Cortex of kidney (tissue), 1 donor: ENCODE results near the gene EIF2A.
"Not testable (repeated sequence)": the region's sequence is repeated elsewhere in the genome, so short reads cannot be mapped to it uniquely, and the experiment has no call there.

Experiments
- DNase-seq: peaks from one replicate; lab custom pipeline; 2025; lab: John Stamatoyannopoulos, UW

EIF2A gene

GRCh38 chr3:150543531-150543930, 3.1 kb upstream of the EIF2A start:
- DNase-seq, result no peak

GRCh38 chr3:150544041-150544440, 2.5 kb upstream of the EIF2A start:
- DNase-seq, result no peak

- no peak for DNase-seq
Observed at GRCh38 chr3:150544726-150545125, 1.9 kb upstream of the EIF2A start.

- DNase-seq, result no peak
Observed at GRCh38 chr3:150545419-150546225, 965 bp upstream of the EIF2A start.

GRCh38 chr3:150547045-150547741, 606 bp downstream of the EIF2A start:
- DNase-seq, result no peak

- no peak for DNase-seq
Observed at GRCh38 chr3:150555859-150556436, 9.4 kb downstream of the EIF2A start.

- DNase-seq, result no peak
Observed at GRCh38 chr3:150556792-150557191, 10.2 kb downstream of the EIF2A start.

- DNase-seq, result no peak
Observed at GRCh38 chr3:150557725-150558124, 11.1 kb downstream of the EIF2A start.

GRCh38 chr3:150564243-150564642, 17.7 kb downstream of the EIF2A start:
- DNase-seq, result no peak

GRCh38 chr3:150567328-150567727, 20.7 kb downstream of the EIF2A start:
- DNase-seq, result no peak

- DNase-seq, result no peak
Observed at GRCh38 chr3:150577855-150578254, 31.3 kb downstream of the EIF2A start.

GRCh38 chr3:150581174-150581573, 34.6 kb downstream of the EIF2A start:
- DNase-seq, result no peak

GRCh38 chr3:150582620-150583019, 36.0 kb downstream of the EIF2A start:
- DNase-seq, result no peak

- no peak for DNase-seq
Observed at GRCh38 chr3:150583028-150583427, 36.4 kb downstream of the EIF2A start.

GRCh38 chr3:150588027-150588830, 41.6 kb downstream of the EIF2A start:
- no peak for DNase-seq

GRCh38 chr3:150589759-150590158, 43.2 kb downstream of the EIF2A start:
- DNase-seq, result no peak

- no peak for DNase-seq
Observed at GRCh38 chr3:150594150-150594549, 47.6 kb downstream of the EIF2A start.

- DNase-seq, result no peak
Observed at GRCh38 chr3:150597646-150598045, 51.1 kb downstream of the EIF2A start.

- no peak for DNase-seq
Observed at GRCh38 chr3:150599611-150600297, 53.2 kb downstream of the EIF2A start.

GRCh38 chr3:150600647-150601530, 54.3 kb downstream of the EIF2A start:
- DNase-seq, result not testable (repeated sequence)
